GM18505 (cell line): Measurements from ENCODE around the gene VAV3.
A peak's percentile ranks its signal among the peaks of the same experiment; 100 is the strongest.

Source experiments
- ATAC-seq: cut with Tn5 transposase; IDR thresholded peaks from one replicate; pipeline ENCODE4 v1.9.1; 2021; ENCODE audit not compliant: unreplicated experiment
- POLR2A ChIP-seq: IDR thresholded peaks from 4 replicates; pipeline ENCODE4 v1.6.1; 2011; ENCODE audit warnings: borderline replicate concordance; ENCODE audit not compliant: insufficient read depth, insufficient read length; ENCODE audit errors: extremely low read depth

The VAV3 gene

GRCh38 chr1:107557095-107557494 is 407.9 kb downstream of the VAV3 start:
- ATAC-seq, result no peak
- TF ChIP-seq POLR2A, result no peak

- ATAC-seq, result no peak
- no peak for TF ChIP-seq POLR2A
These were observed 409.4 kb downstream of the VAV3 start for GRCh38 chr1:107555578-107555977.

- no peak for TF ChIP-seq POLR2A
- no peak for ATAC-seq
These were observed 412.2 kb downstream of the VAV3 start for GRCh38 chr1:107552781-107553180.

- ATAC-seq, result no peak
- TF ChIP-seq POLR2A, result no peak
These were observed 413.5 kb downstream of the VAV3 start for GRCh38 chr1:107551456-107551855.

GRCh38 chr1:107550358-107550757 is 414.6 kb downstream of the VAV3 start:
- no peak for TF ChIP-seq POLR2A
- ATAC-seq, result no peak

- no peak for TF ChIP-seq POLR2A
- ATAC-seq, result peak; percentile 67
These were observed 415.7 kb downstream of the VAV3 start for GRCh38 chr1:107549152-107549810.

- no peak for TF ChIP-seq POLR2A
- ATAC-seq, result no peak
These were observed 416.7 kb downstream of the VAV3 start for GRCh38 chr1:107548276-107548675.

- no peak for TF ChIP-seq POLR2A
- no peak for ATAC-seq
These were observed 417.4 kb downstream of the VAV3 start for GRCh38 chr1:107547363-107548155.

- no peak for ATAC-seq
- no peak for TF ChIP-seq POLR2A
These were observed 418.4 kb downstream of the VAV3 start for GRCh38 chr1:107546576-107546975.

GRCh38 chr1:107545879-107546278 is 419.1 kb downstream of the VAV3 start:
- no peak for ATAC-seq
- no peak for TF ChIP-seq POLR2A

GRCh38 chr1:107545056-107545577 is 419.9 kb downstream of the VAV3 start:
- ATAC-seq, result no peak
- no peak for TF ChIP-seq POLR2A

- no peak for TF ChIP-seq POLR2A
- no peak for ATAC-seq
These were observed 420.7 kb downstream of the VAV3 start for GRCh38 chr1:107544285-107544684.

- ATAC-seq, result no peak
- TF ChIP-seq POLR2A, result no peak
These were observed 423.6 kb downstream of the VAV3 start for GRCh38 chr1:107541412-107541811.

GRCh38 chr1:107538502-107538901 is 426.5 kb downstream of the VAV3 start:
- TF ChIP-seq POLR2A, result no peak
- ATAC-seq, result no peak
